Measurements from ENCODE around the gene CLEC2B.

CLEC2B gene

GRCh38 chr12:9805883-9806282, 63.3 kb downstream of the CLEC2B start:
- no peak for DNase-seq
